PC-3 (cell line): Measurements from ENCODE around the gene NAV2. TPM values are rescaled to one million over a fixed set of nuclear protein-coding genes. Genes with fewer than 3 reads are reported as not detected.

ENCODE experiments used
- ATAC-seq: fragments of 200-7000 bp; cut with Tn5 transposase; 2 replicates; pipeline ENCODE4 v1.9.1; 2020; ENCODE audit warnings: mild to moderate bottlenecking, moderate library complexity
- BruUV-seq: library from RNA; stranded (reverse); fragments of 400-500 nt; replicated peaks from 2 replicates; lab custom pipeline; 2021; lab: Mats Ljungman, UMichigan
- CTCF ChIA-PET: fragments of 300-600 bp; sonication (Branson Sonifier 250); formaldehyde crosslinking; loops from one replicate; lab custom pipeline; 2022; ENCODE audit warnings: antibody characterized with exemption; lab: Charles Lee
- POLR2A ChIA-PET: fragments of 300-600 bp; sonication (Branson Sonifier 250); formaldehyde crosslinking; loops from one replicate; lab custom pipeline; 2022; ENCODE audit warnings: antibody characterized with exemption; ENCODE audit not compliant: unreplicated experiment; lab: Charles Lee
- DNase-seq: peaks from one replicate; pipeline ENCODE4 v3.0.0-alpha.2; 2015
- H2AFZ ChIP-seq: fragments of 300-600 bp; sonication (generic); 2 replicates; pipeline ENCODE4 v1.6.0; 2016; ENCODE audit warnings: antibody characterized with exemption, low read length
- H3F3A ChIP-seq: fragments of 300-600 bp; sonication (generic); one replicate; pipeline ENCODE4 v1.6.0; 2017; ENCODE audit warnings: antibody characterized with exemption, low read length, control low read depth, mild to moderate bottlenecking; ENCODE audit not compliant: unreplicated experiment
- H3K27ac ChIP-seq: fragments of 300-600 bp; sonication (generic); 2 replicates; pipeline ENCODE4 v1.5.1; 2016; ENCODE audit warnings: mild to moderate bottlenecking, low read length
- H3K27me3 ChIP-seq: fragments of 300-600 bp; sonication (generic); 2 replicates; pipeline ENCODE4 v1.6.1; 2016; ENCODE audit warnings: low read length, mixed read lengths
- H3K36me3 ChIP-seq: fragments of 300-600 bp; sonication (generic); 2 replicates; pipeline ENCODE4 v1.6.1; 2016; ENCODE audit warnings: low read depth, mixed run types, low read length, mixed read lengths
- H3K4me1 ChIP-seq: fragments of 300-600 bp; sonication (generic); 2 replicates; pipeline ENCODE4 v1.5.1; 2016; ENCODE audit warnings: low read length; ENCODE audit not compliant: insufficient read depth
- H3K4me2 ChIP-seq: fragments of 300-600 bp; sonication (generic); 2 replicates; pipeline ENCODE4 v1.6.0; 2016; ENCODE audit warnings: low read length
- H3K4me3 ChIP-seq: fragments of 300-600 bp; sonication (generic); 2 replicates; pipeline ENCODE4 v1.5.1; 2016; ENCODE audit warnings: mild to moderate bottlenecking, low read length, mixed read lengths
- H3K79me2 ChIP-seq: fragments of 300-600 bp; sonication (generic); 2 replicates; pipeline ENCODE4 v1.6.1; 2017; ENCODE audit warnings: low read length, mixed read lengths
- H3K9ac ChIP-seq: fragments of 300-600 bp; sonication (generic); 2 replicates; pipeline ENCODE4 v1.6.0; 2016; ENCODE audit warnings: mild to moderate bottlenecking, low read length
- H3K9me2 ChIP-seq: fragments of 300-600 bp; sonication (generic); replicated peaks from 2 replicates; pipeline ENCODE4 v1.6.1; 2016; ENCODE audit warnings: mixed run types, low read length, mixed read lengths
- H3K9me3 ChIP-seq: fragments of 300-600 bp; sonication (generic); 2 replicates; pipeline ENCODE4 v1.6.1; 2016; ENCODE audit warnings: low read length, mixed read lengths
- H4K20me1 ChIP-seq: fragments of 300-600 bp; sonication (generic); 2 replicates; pipeline ENCODE4 v1.6.1; 2016; ENCODE audit warnings: low read length, mixed read lengths
- EZH2 ChIP-seq: fragments of 300-600 bp; sonication (generic); IDR thresholded peaks from one replicate; pipeline ENCODE4 v1.6.1; 2017; ENCODE audit warnings: antibody characterized with exemption, mild to moderate bottlenecking, low read length; ENCODE audit not compliant: unreplicated experiment
- EZH2phosphoT487 ChIP-seq: fragments of 300-600 bp; sonication (generic); IDR thresholded peaks from 2 replicates; pipeline ENCODE4 v1.6.1; 2018; ENCODE audit warnings: mild to moderate bottlenecking, antibody characterized with exemption, low read length, borderline replicate concordance
- intact Hi-C: fragments of 100-400 bp; cut with micrococcal nuclease; formaldehyde crosslinking; loops from 2 replicates; pipeline ENCODE4 v1.9.0; 2023
- total RNA-seq: library from RNA; depleted of rRNA; stranded (reverse); fragments of >200 nt; gene quantifications from 2 replicates; pipeline ENCODE4 v1.2.3, GENCODE V29; 2014
- TF ChIP-seq, protein P1 (sequence below): fragments of 300-600 bp; sonication (generic); conservative IDR thresholded peaks from 2 replicates; pipeline ENCODE4 v1.5.1; 2017; ENCODE audit warnings: antibody characterized with exemption, low read depth, mild to moderate bottlenecking, low read length

Gene NAV2
- total RNA-seq, 1 experiment from 2014 or later: 10.4 TPM

DNA sequence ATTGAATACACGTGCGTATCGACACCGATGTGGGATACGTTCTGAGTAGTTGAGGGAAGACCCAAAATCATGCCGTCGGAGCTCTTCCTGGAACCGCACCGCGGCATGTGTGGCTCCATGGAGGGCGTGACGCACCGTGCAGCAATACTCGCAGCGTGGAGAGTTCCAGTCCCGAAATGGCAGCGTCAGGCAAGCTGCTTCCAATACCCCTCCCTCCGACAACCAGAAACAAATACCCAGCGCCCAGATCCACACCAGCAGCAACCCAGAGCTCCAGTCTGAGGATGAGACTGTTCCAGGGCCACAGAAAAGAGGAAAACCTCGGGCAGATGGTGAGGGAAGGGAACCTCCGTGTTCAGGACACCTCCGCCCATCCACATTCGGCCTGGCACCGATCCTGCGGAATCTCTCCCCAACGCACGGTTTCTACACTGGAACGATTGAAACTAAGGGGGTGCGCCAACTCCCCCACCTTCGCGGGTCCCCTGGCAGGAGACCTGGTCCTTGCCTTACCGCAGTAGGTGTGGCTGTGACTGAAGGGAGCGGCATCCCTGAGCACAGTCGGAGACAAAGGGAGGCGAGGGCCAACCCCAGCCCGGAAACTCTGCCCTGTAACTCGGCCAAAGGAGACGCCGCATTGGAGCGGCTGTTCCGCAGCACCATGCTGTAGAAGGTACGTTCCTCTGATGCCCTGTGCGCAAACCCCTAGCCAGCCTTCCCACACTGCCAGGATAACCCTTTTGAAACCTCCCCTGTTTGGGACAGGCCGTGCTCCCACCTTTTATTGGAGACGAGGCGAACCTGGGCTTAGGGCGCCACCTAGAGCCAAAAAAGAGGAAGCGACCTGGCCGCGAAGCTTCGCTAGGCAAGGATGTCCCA lies 419.4 kb downstream of the NAV2 start:
- intact Hi-C loops: loop anchor here (1.0 to 2.0 kb wide), 2 partner anchors 181 to 193 kb away; no protein-coding TSS in a partner anchor
- Histone ChIP-seq H3K27me3 (no peaks in the 10 kb centered on the region), H3F3A (no peaks in the 10 kb centered on the region), H3K9me2 (no peaks in the 10 kb centered on the region), H4K20me1 (no peaks in the 10 kb centered on the region), H3K36me3 (no peaks in the 10 kb centered on the region), H2AFZ (peak overlapping the region; percentile 95), H3K9ac (peak overlapping the region; percentile 54), H3K9me3 (no peaks in the 10 kb centered on the region), H3K79me2 (no peaks in the 10 kb centered on the region), H3K4me1 (peaks cover 11% of the 10 kb centered on the region), H3K4me2 (peak overlapping the region; percentile 93), H3K4me3 (peak overlapping the region; percentile 68), H3K27ac (no peak overlapping the region)
- ChIA-PET POLR2A (interaction anchor here (0.7 kb wide), 1 partner anchor 175 kb away, joined by 9 read pairs; no protein-coding TSS in a partner anchor), CTCF (interaction anchor here (0.9 to 1.4 kb wide), 3 partner anchors 178 to 223 kb away, joined by 3 to 6 read pairs (median 5); no protein-coding TSS in a partner anchor)
- DNase-seq (peak; percentile 72), ATAC-seq (peak; percentile 69)
- BruUV-seq: no TSS peak
- TF ChIP-seq EZH2phosphoT487 (no peak), EZH2 (no peak)
- TF ChIP-seq, protein P1, sequence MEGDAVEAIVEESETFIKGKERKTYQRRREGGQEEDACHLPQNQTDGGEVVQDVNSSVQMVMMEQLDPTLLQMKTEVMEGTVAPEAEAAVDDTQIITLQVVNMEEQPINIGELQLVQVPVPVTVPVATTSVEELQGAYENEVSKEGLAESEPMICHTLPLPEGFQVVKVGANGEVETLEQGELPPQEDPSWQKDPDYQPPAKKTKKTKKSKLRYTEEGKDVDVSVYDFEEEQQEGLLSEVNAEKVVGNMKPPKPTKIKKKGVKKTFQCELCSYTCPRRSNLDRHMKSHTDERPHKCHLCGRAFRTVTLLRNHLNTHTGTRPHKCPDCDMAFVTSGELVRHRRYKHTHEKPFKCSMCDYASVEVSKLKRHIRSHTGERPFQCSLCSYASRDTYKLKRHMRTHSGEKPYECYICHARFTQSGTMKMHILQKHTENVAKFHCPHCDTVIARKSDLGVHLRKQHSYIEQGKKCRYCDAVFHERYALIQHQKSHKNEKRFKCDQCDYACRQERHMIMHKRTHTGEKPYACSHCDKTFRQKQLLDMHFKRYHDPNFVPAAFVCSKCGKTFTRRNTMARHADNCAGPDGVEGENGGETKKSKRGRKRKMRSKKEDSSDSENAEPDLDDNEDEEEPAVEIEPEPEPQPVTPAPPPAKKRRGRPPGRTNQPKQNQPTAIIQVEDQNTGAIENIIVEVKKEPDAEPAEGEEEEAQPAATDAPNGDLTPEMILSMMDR: peak; percentile 90

DNA sequence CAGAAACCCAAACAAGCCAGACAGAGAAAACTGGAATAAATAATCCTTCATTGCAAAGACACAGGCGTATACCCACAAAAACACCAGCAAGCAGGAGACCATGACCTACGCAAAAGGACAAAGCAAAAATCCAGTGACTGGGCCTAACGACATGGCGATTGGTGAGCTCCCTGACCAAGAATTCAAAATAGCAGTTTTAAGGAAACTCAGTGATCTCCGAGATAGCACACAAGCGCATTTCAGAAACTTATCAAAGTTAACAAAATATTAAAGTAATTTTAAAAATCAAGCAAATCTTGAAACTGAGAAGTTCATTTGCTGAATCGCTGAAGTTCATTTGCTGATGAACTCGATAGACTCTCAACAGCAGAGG lies 420.0 kb downstream of the NAV2 start:
- H3K4me3 ChIP-seq: peak overlapping the region; percentile 68
- H4K20me1 ChIP-seq: no peaks in the 10 kb centered on the region
- H3K9ac ChIP-seq: no peak overlapping the region
- BruUV-seq: no TSS peak
- no peaks in the 10 kb centered on the region for H3K9me2 ChIP-seq
- H3K4me1 ChIP-seq: 0 out of 2 replicates have a peak, but pooled peaks cover 6% of the 10 kb centered on the region
- TF ChIP-seq EZH2: no peak
- TF ChIP-seq, protein P1: peak; percentile 10; the same call in 1 of the 2 replicates
- H2AFZ ChIP-seq: peak overlapping the region; percentile 95
- ChIA-PET POLR2A (interaction anchor here (0.7 kb wide), 1 partner anchor 175 kb away, joined by 9 read pairs; no protein-coding TSS in a partner anchor), CTCF (interaction anchor here (0.8 to 1.4 kb wide), 4 partner anchors 179 to 477 kb away, joined by 3 to 6 read pairs (median 4); no protein-coding TSS in a partner anchor)
- DNase-seq (no peak), ATAC-seq (no peak)
- H3K27ac ChIP-seq: no peak overlapping the region
- H3F3A ChIP-seq: no peaks in the 10 kb centered on the region
- no peaks in the 10 kb centered on the region for H3K36me3 ChIP-seq
- intact Hi-C loops: loop anchor here (1.0 to 2.0 kb wide), 2 partner anchors 181 to 194 kb away; no protein-coding TSS in a partner anchor
- no peaks in the 10 kb centered on the region for H3K27me3 ChIP-seq
- H3K9me3 ChIP-seq: no peaks in the 10 kb centered on the region
- peak overlapping the region; percentile 93 for H3K4me2 ChIP-seq
- no peaks in the 10 kb centered on the region for H3K79me2 ChIP-seq
